GM12878 (cell line): Measurements from ENCODE around the gene CDK17. TPM values are rescaled to one million over a fixed set of nuclear protein-coding genes. Genes with fewer than 3 reads are reported as not detected.
A peak's percentile ranks its signal among the peaks of the same experiment; 100 is the strongest.

ENCODE experiments used
- CBX5 ChIP-seq: sonication (generic); IDR thresholded peaks from 2 replicates; pipeline ENCODE4 v1.6.1; 2016; ENCODE audit warnings: low read depth, moderate library complexity, mild to moderate bottlenecking, inconsistent platforms
- DPF2 ChIP-seq: fragments of 450-650 bp; IDR thresholded peaks from 2 replicates; pipeline ENCODE4 v1.6.1; 2017; ENCODE audit warnings: mild to moderate bottlenecking
- EZH2 ChIP-seq: IDR thresholded peaks from 2 replicates; pipeline ENCODE4 v1.6.1; 2012; ENCODE audit warnings: low read depth, mild to moderate bottlenecking, control low read depth, inconsistent platforms, low read length, borderline replicate concordance; ENCODE audit not compliant: control insufficient read depth
- FOXM1 ChIP-seq: IDR thresholded peaks from 2 replicates; pipeline ENCODE4 v1.6.1; 2012; ENCODE audit warnings: low read depth, mild to moderate bottlenecking, inconsistent platforms, low read length, moderate library complexity
- GATAD2B ChIP-seq: fragments of 450-650 bp; conservative IDR thresholded peaks from 2 replicates; pipeline ENCODE4 v1.6.1; 2017; ENCODE audit warnings: low read depth, mild to moderate bottlenecking, moderate library complexity
- IRF4 ChIP-seq: IDR thresholded peaks from 2 replicates; pipeline ENCODE4 v1.6.1; 2011; ENCODE audit warnings: low read depth, low read length
- JUNB ChIP-seq: IDR thresholded peaks from 2 replicates; pipeline ENCODE4 v1.6.1; 2016; ENCODE audit warnings: antibody characterized with exemption, mild to moderate bottlenecking
- MEF2B ChIP-seq: fragments of 450-650 bp; IDR thresholded peaks from 2 replicates; pipeline ENCODE4 v1.6.1; 2018; ENCODE audit warnings: mild to moderate bottlenecking, moderate library complexity; ENCODE audit not compliant: partially characterized antibody, poor library complexity, severe bottlenecking
- MTA2 ChIP-seq: fragments of 450-650 bp; IDR thresholded peaks from 2 replicates; pipeline ENCODE4 v1.6.1; 2016; ENCODE audit warnings: low read depth, mild to moderate bottlenecking, moderate library complexity
- MTA3 ChIP-seq: IDR thresholded peaks from 2 replicates; pipeline ENCODE4 v1.6.1; 2012; ENCODE audit warnings: low read length, inconsistent platforms, borderline replicate concordance
- MYB ChIP-seq: fragments of 150-350 bp; IDR thresholded peaks from 2 replicates; pipeline ENCODE4 v1.6.1; 2014; ENCODE audit warnings: mild to moderate bottlenecking, low read depth, low read length, borderline replicate concordance
- NFXL1 ChIP-seq: fragments of 450-650 bp; IDR thresholded peaks from 2 replicates; pipeline ENCODE4 v1.6.1; 2017; ENCODE audit warnings: antibody characterized with exemption, mild to moderate bottlenecking, borderline replicate concordance
- NFYB ChIP-seq: IDR thresholded peaks from 2 replicates; pipeline ENCODE4 v1.6.1; 2011; ENCODE audit warnings: low read depth, mild to moderate bottlenecking, low read length, improper control_type of control experiment, moderate library complexity; ENCODE audit not compliant: insufficient read depth
- NR2C2 ChIP-seq: IDR thresholded peaks from 2 replicates; pipeline ENCODE4 v1.6.1; 2011; ENCODE audit warnings: borderline replicate concordance, low read depth; ENCODE audit not compliant: control insufficient read depth, insufficient read length
- PAX8 ChIP-seq: fragments of 450-650 bp; IDR thresholded peaks from 2 replicates; pipeline ENCODE4 v1.6.1; 2017; ENCODE audit warnings: mild to moderate bottlenecking, moderate library complexity
- RB1 ChIP-seq: fragments of 450-650 bp; formaldehyde crosslinking; IDR thresholded peaks from 2 replicates; pipeline ENCODE4 v1.6.1; 2017; ENCODE audit warnings: mild to moderate bottlenecking, borderline replicate concordance
- SMARCA5 ChIP-seq: fragments of 450-650 bp; IDR thresholded peaks from 2 replicates; pipeline ENCODE4 v1.6.1; 2017; ENCODE audit warnings: mild to moderate bottlenecking
- SPI1 ChIP-seq: IDR thresholded peaks from 2 replicates; pipeline ENCODE4 v1.6.1; 2011; ENCODE audit warnings: low read depth, mild to moderate bottlenecking, low read length, moderate library complexity, borderline replicate concordance; ENCODE audit not compliant: insufficient read depth
- SREBF1 ChIP-seq: IDR thresholded peaks from 2 replicates; pipeline ENCODE4 v1.6.1; 2012; ENCODE audit warnings: mild to moderate bottlenecking, low read length
- SREBF2 ChIP-seq: IDR thresholded peaks from 2 replicates; pipeline ENCODE4 v1.6.1; 2012; ENCODE audit warnings: mild to moderate bottlenecking, low read length
- SUZ12 ChIP-seq: fragments of 200-600 bp; sonication (generic); IDR thresholded peaks from one replicate; pipeline ENCODE4 v1.6.1; 2018; ENCODE audit warnings: antibody characterized with exemption, mild to moderate bottlenecking; ENCODE audit not compliant: unreplicated experiment
- YY1 ChIP-seq: IDR thresholded peaks from 2 replicates; pipeline ENCODE4 v1.6.1; 2011; ENCODE audit warnings: low read depth, mild to moderate bottlenecking, low read length
- ZNF217 ChIP-seq: fragments of 450-650 bp; IDR thresholded peaks from 2 replicates; pipeline ENCODE4 v1.6.1; 2017; ENCODE audit warnings: antibody characterized with exemption, mild to moderate bottlenecking
- ZNF622 ChIP-seq: fragments of 450-650 bp; IDR thresholded peaks from 2 replicates; pipeline ENCODE4 v1.6.1; 2017; ENCODE audit warnings: mild to moderate bottlenecking, inconsistent platforms
- ZSCAN29 ChIP-seq: fragments of 450-650 bp; IDR thresholded peaks from 2 replicates; pipeline ENCODE4 v1.6.1; 2017; ENCODE audit warnings: mild to moderate bottlenecking, moderate library complexity
- polyA plus RNA-seq, 11 experiments: library from polyadenylated mRNA; depleted of rRNA in 4 of 11; unstranded in 6 of 11; stranded (reverse) in 5 of 11; fragments of >200 nt; fragmentation: Nextera tagmentation in 4 of 11; fragmentation: Illumina TruSeq in 1 of 11; extraction: Ambion mirVana in 4 of 11; extraction: Trizol in 1 of 11; gene quantifications; 1 replicate in 1 of 11; 2 replicates in 10 of 11; pipeline versions ENCODE4 v1.2.1 to v1.2.3, GENCODE V29; 2011 to 2016; ENCODE audit warnings: inconsistent platforms in 2 of 11, missing spikeins in 2 of 11, low read depth in 1 of 11
- total RNA-seq, 4 experiments: library from RNA; depleted of rRNA in 3 of 4; stranded (reverse); fragments of >200 nt in 3 of 4; fragmentation: Illumina TruSeq in 1 of 4; extraction: Trizol in 1 of 4; gene quantifications; 2 replicates each; pipeline versions ENCODE4 v1.2.1 to v1.2.3, GENCODE V29; 2013 to 2021
- TF ChIP-seq, protein P1 (sequence below): fragments of 450-650 bp; IDR thresholded peaks from 2 replicates; pipeline ENCODE4 v1.6.1; 2018; ENCODE audit warnings: borderline replicate concordance, mild to moderate bottlenecking; ENCODE audit not compliant: partially characterized antibody
- TF ChIP-seq, protein P2 (sequence below): fragments of 150-350 bp; IDR thresholded peaks from 2 replicates; pipeline ENCODE4 v1.6.1; 2014; ENCODE audit warnings: mild to moderate bottlenecking, low read depth, low read length
- TF ChIP-seq, protein P3 (sequence below): fragments of 450-650 bp; IDR thresholded peaks from 2 replicates; pipeline ENCODE4 v1.6.1; 2017; ENCODE audit warnings: mild to moderate bottlenecking, low read depth, inconsistent platforms; ENCODE audit not compliant: poor library complexity, severe bottlenecking

Gene CDK17
- total and polyA plus RNA-seq, 10 of the 15 experiments (the other 5 are each of a cell fraction or from before 2014, with no cell fraction given): 5.6 to 45.6 (median 18.3) TPM

DNA sequence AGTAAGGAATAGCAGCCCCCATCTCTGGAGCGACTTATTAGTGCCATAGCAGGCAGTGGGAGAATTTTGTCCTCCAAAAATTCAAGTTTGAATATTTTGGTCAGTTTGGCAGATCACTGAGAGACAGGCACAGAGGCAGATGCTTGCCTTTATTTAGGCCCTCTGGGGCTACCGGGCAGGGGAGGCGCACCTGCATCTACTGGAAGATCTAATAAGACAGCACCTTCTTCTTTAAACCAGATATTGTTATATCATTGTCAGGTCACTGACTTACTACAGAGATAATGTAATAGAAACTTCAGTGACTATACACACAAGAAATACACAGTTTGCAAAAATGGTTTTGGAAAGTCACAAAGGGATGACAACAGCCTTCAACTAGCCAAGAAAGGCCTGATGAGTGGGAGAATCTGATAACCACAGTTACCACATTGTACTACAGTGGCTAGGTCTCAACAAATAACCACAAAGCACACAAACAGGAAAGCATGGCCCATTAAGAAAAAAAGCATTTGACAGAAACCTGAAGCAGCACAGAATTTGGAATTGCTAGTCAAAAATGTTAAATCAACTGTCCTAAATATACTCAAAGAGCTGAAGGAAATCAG, 56.8 kb downstream of the CDK17 start (continued):
- TF ChIP-seq, protein P1, sequence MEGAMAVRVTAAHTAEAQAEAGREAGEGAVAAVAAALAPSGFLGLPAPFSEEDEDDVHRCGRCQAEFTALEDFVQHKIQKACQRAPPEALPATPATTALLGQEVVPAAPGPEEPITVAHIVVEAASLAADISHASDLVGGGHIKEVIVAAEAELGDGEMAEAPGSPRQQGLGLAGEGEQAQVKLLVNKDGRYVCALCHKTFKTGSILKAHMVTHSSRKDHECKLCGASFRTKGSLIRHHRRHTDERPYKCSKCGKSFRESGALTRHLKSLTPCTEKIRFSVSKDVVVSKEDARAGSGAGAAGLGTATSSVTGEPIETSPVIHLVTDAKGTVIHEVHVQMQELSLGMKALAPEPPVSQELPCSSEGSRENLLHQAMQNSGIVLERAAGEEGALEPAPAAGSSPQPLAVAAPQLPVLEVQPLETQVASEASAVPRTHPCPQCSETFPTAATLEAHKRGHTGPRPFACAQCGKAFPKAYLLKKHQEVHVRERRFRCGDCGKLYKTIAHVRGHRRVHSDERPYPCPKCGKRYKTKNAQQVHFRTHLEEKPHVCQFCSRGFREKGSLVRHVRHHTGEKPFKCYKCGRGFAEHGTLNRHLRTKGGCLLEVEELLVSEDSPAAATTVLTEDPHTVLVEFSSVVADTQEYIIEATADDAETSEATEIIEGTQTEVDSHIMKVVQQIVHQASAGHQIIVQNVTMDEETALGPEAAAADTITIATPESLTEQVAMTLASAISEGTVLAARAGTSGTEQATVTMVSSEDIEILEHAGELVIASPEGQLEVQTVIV: no peak
- TF ChIP-seq SREBF2: no peak
- TF ChIP-seq FOXM1: no peak
- no peak for TF ChIP-seq SREBF1
- TF ChIP-seq ZSCAN29: no peak
- peak; percentile 73; the same call in 1 of the 2 replicates for TF ChIP-seq ZNF217
- no peak for TF ChIP-seq NR2C2
- TF ChIP-seq SUZ12: no peak
- TF ChIP-seq, protein P2, sequence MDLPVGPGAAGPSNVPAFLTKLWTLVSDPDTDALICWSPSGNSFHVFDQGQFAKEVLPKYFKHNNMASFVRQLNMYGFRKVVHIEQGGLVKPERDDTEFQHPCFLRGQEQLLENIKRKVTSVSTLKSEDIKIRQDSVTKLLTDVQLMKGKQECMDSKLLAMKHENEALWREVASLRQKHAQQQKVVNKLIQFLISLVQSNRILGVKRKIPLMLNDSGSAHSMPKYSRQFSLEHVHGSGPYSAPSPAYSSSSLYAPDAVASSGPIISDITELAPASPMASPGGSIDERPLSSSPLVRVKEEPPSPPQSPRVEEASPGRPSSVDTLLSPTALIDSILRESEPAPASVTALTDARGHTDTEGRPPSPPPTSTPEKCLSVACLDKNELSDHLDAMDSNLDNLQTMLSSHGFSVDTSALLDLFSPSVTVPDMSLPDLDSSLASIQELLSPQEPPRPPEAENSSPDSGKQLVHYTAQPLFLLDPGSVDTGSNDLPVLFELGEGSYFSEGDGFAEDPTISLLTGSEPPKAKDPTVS: no peak
- TF ChIP-seq NFYB: no peak
- no peak for TF ChIP-seq RB1
- TF ChIP-seq JUNB: no peak
- 0 out of 2 replicates have a peak, but pooled peaks have one; percentile 39 for TF ChIP-seq IRF4
- TF ChIP-seq NFXL1: no peak
- no peak for TF ChIP-seq SPI1
- TF ChIP-seq EZH2: no peak
- peak; percentile 78 for TF ChIP-seq MTA2
- no peak for TF ChIP-seq ZNF622
- no peak for TF ChIP-seq SMARCA5
- peak; percentile 65 for TF ChIP-seq DPF2
- TF ChIP-seq MYB: no peak
- TF ChIP-seq CBX5: peak; percentile 36; the same call in 1 of the 2 replicates
- no peak for TF ChIP-seq YY1
- TF ChIP-seq GATAD2B: no peak
- no peak for TF ChIP-seq PAX8
- no peak for TF ChIP-seq MTA3
- peak; percentile 14 for TF ChIP-seq MEF2B
- TF ChIP-seq, protein P3, sequence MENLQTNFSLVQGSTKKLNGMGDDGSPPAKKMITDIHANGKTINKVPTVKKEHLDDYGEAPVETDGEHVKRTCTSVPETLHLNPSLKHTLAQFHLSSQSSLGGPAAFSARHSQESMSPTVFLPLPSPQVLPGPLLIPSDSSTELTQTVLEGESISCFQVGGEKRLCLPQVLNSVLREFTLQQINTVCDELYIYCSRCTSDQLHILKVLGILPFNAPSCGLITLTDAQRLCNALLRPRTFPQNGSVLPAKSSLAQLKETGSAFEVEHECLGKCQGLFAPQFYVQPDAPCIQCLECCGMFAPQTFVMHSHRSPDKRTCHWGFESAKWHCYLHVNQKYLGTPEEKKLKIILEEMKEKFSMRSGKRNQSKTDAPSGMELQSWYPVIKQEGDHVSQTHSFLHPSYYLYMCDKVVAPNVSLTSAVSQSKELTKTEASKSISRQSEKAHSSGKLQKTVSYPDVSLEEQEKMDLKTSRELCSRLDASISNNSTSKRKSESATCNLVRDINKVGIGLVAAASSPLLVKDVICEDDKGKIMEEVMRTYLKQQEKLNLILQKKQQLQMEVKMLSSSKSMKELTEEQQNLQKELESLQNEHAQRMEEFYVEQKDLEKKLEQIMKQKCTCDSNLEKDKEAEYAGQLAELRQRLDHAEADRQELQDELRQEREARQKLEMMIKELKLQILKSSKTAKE: no peak
